Colonic mucosa (tissue), 4 donors: ENCODE data around the gene NEMP2. TPM values are rescaled to one million over a fixed set of nuclear protein-coding genes. Genes with fewer than 3 reads are reported as not detected.

Source experiments
- DNase-seq: peaks from one replicate; pipeline ENCODE4 v3.0.0-alpha.2; 2020
- H3K27ac ChIP-seq: fragments of 200-600 bp; one replicate; pipeline ENCODE4 v1.8.0; 2021
- H3K27me3 ChIP-seq: fragments of 200-600 bp; one replicate; pipeline ENCODE4 v1.8.0; 2021
- H3K36me3 ChIP-seq: fragments of 200-600 bp; one replicate; pipeline ENCODE4 v1.8.0; 2021
- H3K4me1 ChIP-seq: fragments of 200-600 bp; one replicate; pipeline ENCODE4 v1.8.0; 2021; ENCODE audit warnings: mild to moderate bottlenecking
- H3K4me3 ChIP-seq: fragments of 200-600 bp; one replicate; pipeline ENCODE4 v1.8.0; 2021
- H3K9ac ChIP-seq, 2 donors: one replicate each; pipeline ENCODE4 v1.7.0; 2013; ENCODE audit warnings: control low read depth in 2 of 2, low read depth in 2 of 2, low read length in 2 of 2
- H3K9me3 ChIP-seq: fragments of 200-600 bp; one replicate; pipeline ENCODE4 v1.8.0; 2021
- CTCF ChIP-seq: fragments of 200-600 bp; IDR thresholded peaks from one replicate; pipeline ENCODE4 v1.8.0; 2022; ENCODE audit warnings: antibody characterized with exemption, mild to moderate bottlenecking
- intact Hi-C: fragments of 100-400 bp; cut with DNase I; formaldehyde crosslinking; loops from one replicate; pipeline ENCODE4 v1.14.1; 2022
- total RNA-seq, 2 donors: library from RNA; stranded (reverse); fragmentation: NEBNext Ultra II Directional in 1 of 2; extraction: Animal tissue kit (Norgen Biotek cat#: 25700) in 1 of 2; gene quantifications; one replicate each; pipeline ENCODE4 v1.2.1, GENCODE V29; 2021
- donor health status: healthy.
- donor health status: DM: no; HTN: no; CAD: no.
- donor health status: DM: no; HTN: no; CAD: no.

The NEMP2 gene
- total RNA-seq, 2 donors from 2014 or later: 3.6 to 5.1 TPM

- Histone ChIP-seq H3K27me3 (no peaks in the 10 kb centered on the region), H3K9ac (no peak overlapping the region), H3K27ac (no peak overlapping the region), H3K9me3 (no peaks in the 10 kb centered on the region), H3K4me1 (no peaks in the 10 kb centered on the region), H3K4me3 (no peak overlapping the region), H3K36me3 (no peaks in the 10 kb centered on the region)
- intact Hi-C loops: no loop called here
- no peak for DNase-seq
- TF ChIP-seq CTCF: no peak
Observed at GRCh38 chr2:190488516-190489233, 45.8 kb downstream of the NEMP2 start.

- Histone ChIP-seq H3K9me3 (no peaks in the 10 kb centered on the region), H3K27me3 (no peaks in the 10 kb centered on the region), H3K4me1 (no peaks in the 10 kb centered on the region), H3K27ac (no peak overlapping the region), H3K36me3 (no peaks in the 10 kb centered on the region), H3K9ac (no peak overlapping the region), H3K4me3 (no peak overlapping the region)
- no peak for TF ChIP-seq CTCF
- intact Hi-C loops: no loop called here
- DNase-seq: no peak
Observed at GRCh38 chr2:190486037-190486623, 48.4 kb downstream of the NEMP2 start.

GRCh38 chr2:190482451-190482850, 52.1 kb downstream of the NEMP2 start:
- Histone ChIP-seq H3K27ac (no peak overlapping the region), H3K4me1 (peaks cover 5% of the 10 kb centered on the region), H3K27me3 (no peaks in the 10 kb centered on the region), H3K9ac (no peak overlapping the region), H3K9me3 (no peaks in the 10 kb centered on the region), H3K36me3 (no peaks in the 10 kb centered on the region), H3K4me3 (no peak overlapping the region)
- TF ChIP-seq CTCF: no peak
- DNase-seq: no peak
- intact Hi-C loops: no loop called here

- no peaks in the 10 kb centered on the region for H3K36me3 ChIP-seq
- DNase-seq: no peak
- intact Hi-C loops: no loop called here
- no peak overlapping the region for H3K9ac ChIP-seq
- no peak for TF ChIP-seq CTCF
- H3K4me1 ChIP-seq: peaks cover 5% of the 10 kb centered on the region
- H3K4me3 ChIP-seq: no peak overlapping the region
- H3K9me3 ChIP-seq: no peaks in the 10 kb centered on the region
- H3K27me3 ChIP-seq: no peaks in the 10 kb centered on the region
- no peak overlapping the region for H3K27ac ChIP-seq
Observed at GRCh38 chr2:190481339-190481738, 53.2 kb downstream of the NEMP2 start.

- no peaks in the 10 kb centered on the region for H3K27me3 ChIP-seq
- H3K27ac ChIP-seq: peak overlapping the region; percentile 61
- H3K9me3 ChIP-seq: no peaks in the 10 kb centered on the region
- intact Hi-C loops: no loop called here
- H3K4me3 ChIP-seq: no peak overlapping the region
- no peak for DNase-seq
- peak overlapping the region in 1 of 2 donors; percentile 75 for H3K9ac ChIP-seq
- no peaks in the 10 kb centered on the region for H3K36me3 ChIP-seq
- TF ChIP-seq CTCF: no peak
- H3K4me1 ChIP-seq: peaks cover 5% of the 10 kb centered on the region
Observed at GRCh38 chr2:190478572-190479195, 55.8 kb downstream of the NEMP2 start.
